ENCODE data around the gene VWC2L. TPM values are rescaled to one million over a fixed set of nuclear protein-coding genes. Genes with fewer than 3 reads are reported as not detected.

The VWC2L gene
- total RNA-seq, 4 donors from 2014 or later: not detected

GRCh38 chr2:214560618-214561190, 149.8 kb downstream of the VWC2L start:
- no peak for TF ChIP-seq CTCF (IDR thresholded peaks at IDR 0.05; ENCODE audit: low read depth)

GRCh38 chr2:214565246-214565645, 154.4 kb downstream of the VWC2L start:
- no peak for TF ChIP-seq CTCF (IDR thresholded peaks at IDR 0.05; ENCODE audit: low read depth)

- TF ChIP-seq CTCF (IDR thresholded peaks at IDR 0.05; ENCODE audit: low read depth): no peak
Measured at GRCh38 chr2:214566457-214566856, 155.6 kb downstream of the VWC2L start.

GRCh38 chr2:214569419-214570035, 158.7 kb downstream of the VWC2L start:
- TF ChIP-seq CTCF (IDR thresholded peaks at IDR 0.05; ENCODE audit: low read depth): no peak

GRCh38 chr2:214574084-214574781, 163.4 kb downstream of the VWC2L start:
- no peak for TF ChIP-seq CTCF (IDR thresholded peaks at IDR 0.05; ENCODE audit: low read depth)

GRCh38 chr2:214575030-214575429, 164.2 kb downstream of the VWC2L start:
- no peak for TF ChIP-seq CTCF (IDR thresholded peaks at IDR 0.05; ENCODE audit: low read depth)

- no peak for TF ChIP-seq CTCF (IDR thresholded peaks at IDR 0.05; ENCODE audit: low read depth)
Measured at GRCh38 chr2:214575465-214575864, 164.6 kb downstream of the VWC2L start.
